PC-9 (cell line): ENCODE results near the gene IL2RA. TPM values are rescaled to one million over a fixed set of nuclear protein-coding genes. Genes with fewer than 3 reads are reported as not detected.

Experiments
- BruUV-seq: library from RNA; stranded (reverse); fragments of 400-500 nt; replicated peaks from 2 replicates; lab custom pipeline; 2021; lab: Mats Ljungman, UMichigan
- CTCF ChIA-PET: fragments of 300-600 bp; sonication (Branson Sonifier 250); formaldehyde crosslinking; loops from one replicate; lab custom pipeline; 2022; ENCODE audit warnings: antibody characterized with exemption; lab: Charles Lee
- POLR2A ChIA-PET: fragments of 300-600 bp; sonication (Branson Sonifier 250); formaldehyde crosslinking; loops from one replicate; lab custom pipeline; 2022; ENCODE audit warnings: antibody characterized with exemption; ENCODE audit not compliant: unreplicated experiment; lab: Charles Lee
- DNase-seq, 2 experiments: peaks; one replicate each; pipeline versions ENCODE4 v3.0.0 to v3.0.0-alpha.2; 2015 to 2022; ENCODE audit warnings: mixed read lengths in 1 of 2
- H2AFZ ChIP-seq: fragments of 200-600 bp; sonication (generic); 2 replicates; pipeline ENCODE4 v1.8.1; 2017; ENCODE audit warnings: antibody characterized with exemption
- H3F3A ChIP-seq: fragments of 200-600 bp; sonication (generic); 2 replicates; pipeline ENCODE4 v1.8.1; 2017; ENCODE audit warnings: antibody characterized with exemption, mild to moderate bottlenecking, low read depth; ENCODE audit not compliant: insufficient read depth
- H3K27ac ChIP-seq: fragments of 200-600 bp; sonication (generic); 2 replicates; pipeline ENCODE4 v1.6.1; 2016; ENCODE audit warnings: mixed run types
- H3K27me3 ChIP-seq: fragments of 200-600 bp; sonication (generic); 2 replicates; pipeline ENCODE4 v1.6.1; 2016; ENCODE audit warnings: low read depth, mixed run types; ENCODE audit not compliant: insufficient read depth
- H3K36me3 ChIP-seq: fragments of 200-600 bp; sonication (generic); 2 replicates; pipeline ENCODE4 v1.6.1; 2016; ENCODE audit warnings: low read depth, mixed run types
- H3K4me1 ChIP-seq: fragments of 200-600 bp; sonication (generic); replicated peaks from 2 replicates; pipeline ENCODE4 v1.6.1; 2016; ENCODE audit warnings: mixed run types; ENCODE audit not compliant: insufficient read depth
- H3K4me2 ChIP-seq: fragments of 200-600 bp; sonication (generic); 2 replicates; pipeline ENCODE4 v1.6.1; 2017; ENCODE audit warnings: mixed run types
- H3K4me3 ChIP-seq: fragments of 200-600 bp; sonication (generic); 2 replicates; pipeline ENCODE4 v1.6.1; 2016; ENCODE audit warnings: mixed run types
- H3K79me2 ChIP-seq: fragments of 200-600 bp; sonication (generic); 2 replicates; pipeline ENCODE4 v1.6.1; 2017; ENCODE audit warnings: low read depth, mixed run types
- H3K9me2 ChIP-seq: fragments of 200-600 bp; sonication (generic); 2 replicates; pipeline ENCODE4 v1.8.1; 2017; ENCODE audit warnings: mild to moderate bottlenecking; ENCODE audit not compliant: insufficient read depth
- H3K9me3 ChIP-seq: fragments of 200-600 bp; sonication (generic); 2 replicates; pipeline ENCODE4 v1.8.1; 2016; ENCODE audit warnings: low read depth; ENCODE audit not compliant: insufficient read depth
- H4K20me1 ChIP-seq: fragments of 200-600 bp; sonication (generic); 2 replicates; pipeline ENCODE4 v1.8.1; 2017; ENCODE audit not compliant: insufficient read depth
- EZH2 ChIP-seq: fragments of 200-600 bp; sonication (generic); IDR thresholded peaks from 2 replicates; pipeline ENCODE4 v1.8.0; 2017; ENCODE audit warnings: antibody characterized with exemption, low read depth
- intact Hi-C: fragments of 100-400 bp; cut with micrococcal nuclease; formaldehyde crosslinking; loops from one replicate; pipeline ENCODE4 v1.10.0; 2022; ENCODE audit not compliant: unreplicated experiment
- total RNA-seq: library from RNA; stranded (reverse); gene quantifications from 2 replicates; pipeline ENCODE4 v1.2.3, GENCODE V29; 2021
- TF ChIP-seq, protein P1 (sequence below): fragments of 200-600 bp; sonication (generic); conservative IDR thresholded peaks from 2 replicates; pipeline ENCODE4 v1.6.1; 2017; ENCODE audit warnings: mixed run types, antibody characterized with exemption, mild to moderate bottlenecking, moderate library complexity

The IL2RA gene
- total RNA-seq, 1 experiment from 2014 or later, result not detected

DNA sequence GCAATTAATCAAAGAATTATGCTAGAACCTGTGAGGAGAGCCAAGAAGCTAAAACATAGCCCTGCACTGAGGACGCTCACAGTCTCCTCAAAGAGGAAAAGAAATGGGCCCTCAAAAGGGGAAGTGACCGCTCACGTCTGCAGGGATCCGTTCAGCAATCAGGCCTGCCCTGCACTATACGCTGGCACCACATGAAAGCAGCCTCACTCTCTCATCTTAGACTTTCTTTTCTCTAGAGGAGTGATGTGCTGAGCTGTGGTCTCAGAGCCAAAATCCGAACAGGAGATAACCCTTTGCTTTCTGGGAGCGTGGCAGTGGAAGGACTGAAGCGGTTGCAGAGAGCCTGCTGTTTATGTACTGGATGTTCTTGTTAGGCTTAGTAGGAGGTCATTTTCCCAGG, 6.3 kb upstream of the IL2RA start:
- ChIA-PET CTCF (interaction anchor here (0.6 kb wide), 1 partner anchor 15 kb away, joined by 3 read pairs; no protein-coding TSS in a partner anchor), POLR2A (interaction anchor here (0.7 kb wide), 1 partner anchor 10 kb away, joined by 4 read pairs; no protein-coding TSS in a partner anchor)
- no TSS peak for BruUV-seq
- Histone ChIP-seq H3K27ac (no peak overlapping the region), H3K4me1 (no peaks in the 10 kb centered on the region), H3K36me3 (no peaks in the 10 kb centered on the region), H3K9me3 (no peaks in the 10 kb centered on the region), H4K20me1 (no peaks in the 10 kb centered on the region), H3K27me3 (0 out of 2 replicates have a peak, but pooled peaks cover 9% of the 10 kb centered on the region), H3K4me3 (no peak overlapping the region), H3F3A (no peaks in the 10 kb centered on the region), H3K79me2 (no peaks in the 10 kb centered on the region), H3K4me2 (no peak overlapping the region), H2AFZ (no peak overlapping the region), H3K9me2 (no peaks in the 10 kb centered on the region)
- no peak for DNase-seq
- intact Hi-C loops, result no loop called here
- TF ChIP-seq, protein P1, sequence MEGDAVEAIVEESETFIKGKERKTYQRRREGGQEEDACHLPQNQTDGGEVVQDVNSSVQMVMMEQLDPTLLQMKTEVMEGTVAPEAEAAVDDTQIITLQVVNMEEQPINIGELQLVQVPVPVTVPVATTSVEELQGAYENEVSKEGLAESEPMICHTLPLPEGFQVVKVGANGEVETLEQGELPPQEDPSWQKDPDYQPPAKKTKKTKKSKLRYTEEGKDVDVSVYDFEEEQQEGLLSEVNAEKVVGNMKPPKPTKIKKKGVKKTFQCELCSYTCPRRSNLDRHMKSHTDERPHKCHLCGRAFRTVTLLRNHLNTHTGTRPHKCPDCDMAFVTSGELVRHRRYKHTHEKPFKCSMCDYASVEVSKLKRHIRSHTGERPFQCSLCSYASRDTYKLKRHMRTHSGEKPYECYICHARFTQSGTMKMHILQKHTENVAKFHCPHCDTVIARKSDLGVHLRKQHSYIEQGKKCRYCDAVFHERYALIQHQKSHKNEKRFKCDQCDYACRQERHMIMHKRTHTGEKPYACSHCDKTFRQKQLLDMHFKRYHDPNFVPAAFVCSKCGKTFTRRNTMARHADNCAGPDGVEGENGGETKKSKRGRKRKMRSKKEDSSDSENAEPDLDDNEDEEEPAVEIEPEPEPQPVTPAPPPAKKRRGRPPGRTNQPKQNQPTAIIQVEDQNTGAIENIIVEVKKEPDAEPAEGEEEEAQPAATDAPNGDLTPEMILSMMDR, result no peak
- no peak for TF ChIP-seq EZH2

DNA sequence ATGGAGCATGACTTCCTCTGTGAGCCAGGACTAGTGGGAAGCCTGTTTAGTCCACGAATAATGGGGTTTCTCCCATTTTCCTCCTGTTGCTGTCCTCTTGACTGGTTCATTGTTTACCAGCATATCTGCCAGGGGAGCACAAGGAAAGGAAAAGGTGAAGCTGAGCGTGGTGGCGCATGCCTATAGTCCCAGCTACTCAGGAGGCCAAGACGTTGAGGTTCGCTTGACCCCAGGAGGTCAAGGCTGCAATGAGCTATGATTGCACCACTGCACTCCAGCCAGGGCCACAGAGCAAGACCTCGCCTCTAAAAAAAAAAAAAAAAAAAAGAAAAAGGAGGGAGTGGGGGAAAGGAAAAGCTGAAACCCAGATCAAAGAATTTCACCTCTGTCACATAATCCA, 5.8 kb upstream of the IL2RA start:
- no peak for DNase-seq
- POLR2A ChIA-PET, result interaction anchor here (0.7 kb wide), 1 partner anchor 10 kb away, joined by 4 read pairs; no protein-coding TSS in a partner anchor
- BruUV-seq, result no TSS peak

DNA sequence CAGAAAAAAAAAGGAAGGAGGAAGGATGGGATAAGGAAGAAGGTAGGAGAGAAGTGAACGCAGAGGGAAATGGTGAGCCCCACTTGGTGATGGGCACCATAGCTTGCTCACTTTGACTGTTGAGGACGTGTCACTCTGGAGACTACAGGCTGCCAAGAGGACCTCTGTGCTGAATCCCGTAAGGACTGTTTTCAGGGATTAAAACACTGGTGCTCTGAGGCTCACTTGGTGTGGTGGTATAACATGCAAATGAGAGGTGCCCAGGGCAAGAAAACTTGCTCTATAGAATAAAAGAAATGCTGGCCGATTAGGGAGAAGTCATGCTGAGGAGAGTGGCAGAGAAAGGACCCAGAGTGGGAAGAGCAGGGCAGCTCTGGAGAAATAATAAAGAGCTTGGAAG, 5.3 kb upstream of the IL2RA start:
- no peaks in the 10 kb centered on the region for H3K4me1 ChIP-seq
- no peak overlapping the region for H3K4me3 ChIP-seq
- CTCF ChIA-PET, result no interaction called here
- H3K4me2 ChIP-seq, result no peak overlapping the region
- no peaks in the 10 kb centered on the region for H3K79me2 ChIP-seq
- TF ChIP-seq, protein P1, result no peak
- no peak for TF ChIP-seq EZH2
- H3F3A ChIP-seq, result no peaks in the 10 kb centered on the region
- no TSS peak for BruUV-seq
- no peaks in the 10 kb centered on the region for H3K9me2 ChIP-seq
- H4K20me1 ChIP-seq, result no peaks in the 10 kb centered on the region
- no peaks in the 10 kb centered on the region for H3K36me3 ChIP-seq
- H3K27ac ChIP-seq, result no peak overlapping the region
- H3K27me3 ChIP-seq, result no peaks in the 10 kb centered on the region
- POLR2A ChIA-PET, result no interaction called here
- DNase-seq, result no peak
- H2AFZ ChIP-seq, result no peak overlapping the region
- H3K9me3 ChIP-seq, result no peaks in the 10 kb centered on the region
- intact Hi-C loops, result no loop called here

More for the DNA sequence above, 5.8 kb upstream of the IL2RA start:
- CTCF ChIA-PET, result interaction anchor here (0.6 kb wide), 1 partner anchor 15 kb away, joined by 3 read pairs; no protein-coding TSS in a partner anchor
- H3K27me3 ChIP-seq, result 0 out of 2 replicates have a peak, but pooled peaks cover 5% of the 10 kb centered on the region
- intact Hi-C loops, result no loop called here
- H3K4me3 ChIP-seq, result no peak overlapping the region
- H3K9me3 ChIP-seq, result no peaks in the 10 kb centered on the region
- no peaks in the 10 kb centered on the region for H3K36me3 ChIP-seq
- no peaks in the 10 kb centered on the region for H3K79me2 ChIP-seq
- H3K4me1 ChIP-seq, result no peaks in the 10 kb centered on the region
- no peak overlapping the region for H3K27ac ChIP-seq
- H3F3A ChIP-seq, result no peaks in the 10 kb centered on the region
- TF ChIP-seq, protein P1, result no peak
- TF ChIP-seq EZH2, result no peak
- H3K9me2 ChIP-seq, result no peaks in the 10 kb centered on the region
- H4K20me1 ChIP-seq, result no peaks in the 10 kb centered on the region
- H2AFZ ChIP-seq, result no peak overlapping the region
- no peak overlapping the region for H3K4me2 ChIP-seq
